NOMO-1 treated with dmso at 0.1 percent for 144 hours (cell line): ENCODE data around the gene GABBR2.

Source experiments
- DNase-seq: peaks from one replicate; lab custom pipeline; 2025; ENCODE audit not compliant: unreplicated experiment; lab: John Stamatoyannopoulos, UW

The GABBR2 gene

DNA sequence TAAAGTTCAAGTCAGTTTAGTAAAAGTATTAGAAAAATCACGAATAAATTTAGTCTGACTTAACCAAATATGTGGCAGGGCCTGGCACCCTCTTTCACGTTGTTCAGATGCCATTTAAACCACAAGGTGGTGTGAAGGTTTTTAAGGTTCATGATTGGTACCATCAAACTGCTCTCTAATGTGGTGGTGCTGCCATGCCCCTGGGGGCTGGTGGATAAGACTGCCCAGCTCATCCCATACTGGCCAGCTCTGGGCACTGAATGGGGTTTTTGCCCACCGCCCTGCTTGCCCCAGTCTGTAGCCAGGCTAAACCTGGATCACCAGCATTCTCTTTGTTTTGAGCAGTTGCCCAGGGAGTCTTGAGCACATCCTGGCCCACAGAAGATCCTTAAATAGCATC lies 159.3 kb downstream of the GABBR2 start:
- no peak for DNase-seq

- DNase-seq: no peak
Observed at GRCh38 chr9:98547606-98548005, 161.1 kb downstream of the GABBR2 start.

GRCh38 chr9:98545021-98545420 lies 163.7 kb downstream of the GABBR2 start:
- DNase-seq: no peak

GRCh38 chr9:98541684-98542230 lies 167.0 kb downstream of the GABBR2 start:
- no peak for DNase-seq

DNA sequence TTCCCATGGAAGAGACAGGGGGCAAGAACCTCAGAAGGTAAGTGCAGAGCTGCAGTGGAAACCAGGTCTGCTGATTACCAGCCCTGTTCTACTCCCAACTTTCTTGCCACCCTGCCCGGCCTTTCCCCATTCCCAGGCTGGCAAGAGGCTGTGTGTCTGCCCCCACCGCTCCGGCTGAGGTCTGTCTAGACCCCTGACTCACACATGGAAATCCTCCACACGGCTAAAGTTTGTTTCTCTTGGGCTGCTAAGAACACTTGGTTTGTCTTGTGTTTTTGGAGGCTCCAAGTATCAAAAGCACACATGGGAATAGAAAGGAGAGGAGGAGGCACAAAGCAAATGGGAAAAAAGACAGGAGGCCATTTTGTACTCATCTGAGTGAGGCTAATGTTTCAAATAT lies 168.3 kb downstream of the GABBR2 start:
- DNase-seq: no peak

- DNase-seq: no peak
Observed at GRCh38 chr9:98539954-98540353, 168.8 kb downstream of the GABBR2 start.

DNA sequence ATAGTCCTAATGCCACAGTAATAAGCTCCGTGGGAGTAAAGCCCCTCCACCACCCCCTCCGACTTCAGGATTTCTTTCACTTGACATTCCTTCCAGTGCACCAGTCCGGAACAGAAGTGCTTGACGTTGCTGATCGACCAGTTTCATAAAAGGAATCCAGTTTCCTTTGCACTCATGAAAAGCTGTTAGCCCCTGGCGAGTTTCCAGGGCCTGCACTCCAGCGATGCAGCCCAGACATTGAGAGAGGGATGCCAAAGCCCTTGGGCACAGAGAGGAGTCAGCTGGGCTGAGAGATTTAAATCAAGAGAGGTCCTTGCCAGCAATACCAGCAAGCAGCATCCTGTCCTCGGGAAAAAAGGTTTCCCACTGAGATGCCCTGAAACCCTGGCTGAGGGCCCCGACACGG lies 170.1 kb downstream of the GABBR2 start:
- DNase-seq: no peak

DNA sequence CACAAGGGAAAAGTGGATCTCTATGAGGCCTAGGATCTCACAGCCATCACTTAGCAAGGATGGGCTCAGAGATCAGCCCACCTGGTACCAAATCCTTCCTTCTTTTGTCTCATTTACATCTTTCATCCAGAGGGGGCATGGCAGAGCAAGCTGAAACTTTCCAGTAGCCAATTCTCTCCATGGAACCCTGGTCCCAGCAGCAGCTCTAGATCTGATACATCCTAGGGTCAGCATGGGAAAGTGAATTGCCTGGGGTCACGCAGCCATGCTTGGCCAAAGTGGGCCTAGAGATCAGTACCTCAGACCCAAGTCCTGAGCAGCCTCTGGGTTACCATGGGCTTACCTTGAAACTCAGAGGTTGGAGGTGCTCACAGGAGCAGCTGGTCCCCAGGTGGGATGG lies 170.5 kb downstream of the GABBR2 start:
- DNase-seq: no peak

DNA sequence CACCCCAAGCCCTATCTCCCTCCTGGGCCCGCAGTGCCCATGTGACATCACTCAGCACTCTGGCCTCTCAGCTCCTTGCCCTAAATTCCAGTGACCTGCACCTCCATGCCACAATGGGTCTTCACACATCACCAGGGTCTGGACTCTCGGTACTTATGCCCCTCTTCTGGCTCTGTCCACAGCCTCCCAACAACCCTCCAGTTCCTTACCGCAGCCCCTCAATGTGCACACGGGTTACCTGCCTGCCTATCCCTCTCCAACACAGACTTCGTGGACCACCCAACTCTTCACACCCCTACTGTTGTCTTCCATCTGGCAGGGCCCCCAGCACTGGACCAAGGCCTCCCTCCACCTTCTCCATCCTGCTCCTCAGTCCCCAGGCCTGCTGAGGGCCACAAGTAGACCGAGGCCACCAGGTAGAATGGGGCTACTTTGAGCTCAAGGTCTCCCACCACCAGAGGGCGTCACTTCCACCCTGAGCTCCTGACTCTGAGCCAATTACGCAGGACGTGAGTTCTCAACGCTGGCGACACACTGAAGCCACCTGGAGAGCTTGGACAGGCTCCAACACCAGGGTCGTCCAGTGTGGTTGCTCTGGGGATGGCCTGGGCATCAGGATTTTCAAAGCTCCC lies 172.1 kb downstream of the GABBR2 start:
- DNase-seq: peak; percentile 23

DNA sequence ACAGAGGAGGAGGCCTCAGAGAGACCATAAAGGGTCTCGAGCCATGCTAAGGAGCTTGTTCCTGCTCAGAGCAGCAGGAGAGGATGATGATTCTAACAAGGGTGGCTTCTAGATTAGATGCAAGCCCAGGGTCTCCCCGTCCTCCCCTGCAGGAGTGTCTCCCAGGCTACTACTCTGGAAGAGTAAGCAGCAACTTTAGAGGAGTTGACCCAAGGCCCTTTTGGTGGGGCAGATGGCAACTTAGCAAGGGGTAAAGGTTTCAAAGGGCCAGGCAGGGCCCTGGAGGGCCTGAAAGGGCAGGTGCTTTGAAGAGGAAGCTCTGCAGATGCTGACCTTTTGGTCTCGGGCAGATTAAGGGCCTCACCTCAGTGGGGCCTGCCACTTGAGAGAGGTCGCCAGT lies 174.9 kb downstream of the GABBR2 start:
- no peak for DNase-seq

DNA sequence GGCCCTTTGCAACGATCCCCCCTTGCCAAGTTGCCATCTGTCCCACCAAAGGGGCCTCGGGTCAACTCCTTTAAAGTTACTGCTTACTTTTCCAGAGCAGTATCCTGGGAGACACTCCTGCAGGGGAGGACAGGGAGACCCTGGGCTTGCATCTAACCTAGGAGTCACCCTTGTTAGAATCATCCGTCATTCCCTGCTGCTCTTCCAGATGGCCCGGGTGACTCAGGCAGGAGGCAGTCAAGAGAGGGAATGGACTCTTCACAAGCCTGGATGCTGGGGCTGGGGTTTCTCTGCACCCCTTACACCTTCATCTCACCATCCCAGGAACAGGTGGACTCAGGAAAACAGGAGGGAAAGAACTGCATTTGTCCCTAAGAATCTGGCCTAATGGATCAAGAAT lies 175.6 kb downstream of the GABBR2 start:
- no peak for DNase-seq

- DNase-seq: no peak
Observed at GRCh38 chr9:98532574-98532973, 176.2 kb downstream of the GABBR2 start.

DNA sequence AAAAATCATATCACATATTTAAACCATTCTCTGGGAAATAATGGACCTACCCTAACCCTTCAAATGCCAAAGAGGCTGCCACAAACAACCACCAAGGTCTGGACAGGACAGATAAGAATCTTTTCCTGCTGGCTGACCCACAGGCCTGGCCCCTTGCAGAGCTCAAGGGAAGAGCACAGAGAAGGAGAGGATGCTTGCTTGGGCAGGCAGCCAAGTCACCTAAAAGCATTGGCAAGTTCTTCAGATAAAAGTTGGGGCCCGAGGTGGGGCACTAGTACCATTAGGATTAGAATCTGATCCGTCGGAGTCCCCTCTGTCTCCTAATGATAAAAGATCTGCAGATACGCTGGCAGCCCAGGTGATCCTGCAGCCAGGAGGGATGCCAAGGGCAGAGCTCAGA lies 176.6 kb downstream of the GABBR2 start:
- DNase-seq: no peak

DNA sequence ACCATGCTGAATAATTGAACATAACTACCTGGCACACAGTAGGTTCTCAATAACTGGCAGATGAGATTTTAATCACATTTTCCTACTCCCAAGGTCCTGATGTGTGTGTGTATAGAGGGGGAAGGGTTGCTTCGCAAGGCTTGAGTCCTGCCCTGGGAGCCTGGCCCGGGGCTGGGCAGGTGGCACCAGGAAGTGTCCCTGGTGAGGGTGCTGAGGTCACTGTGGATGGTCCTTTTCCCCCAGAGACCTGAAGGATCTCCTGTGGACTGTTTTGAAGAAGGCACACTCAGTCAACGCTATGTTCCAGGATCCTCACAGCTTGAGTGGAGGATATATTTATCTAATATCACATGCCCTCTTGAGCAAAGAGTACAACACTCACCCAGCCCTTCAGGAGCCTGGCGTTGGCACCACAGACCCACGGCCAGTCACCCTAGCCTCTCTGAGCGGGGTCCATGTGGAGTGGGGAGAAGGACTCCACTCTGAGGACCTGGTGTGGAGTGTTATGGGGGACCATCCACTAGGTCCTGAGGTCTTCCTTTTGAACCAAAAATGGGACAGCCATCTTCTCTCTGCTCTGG lies 177.8 kb downstream of the GABBR2 start:
- DNase-seq: no peak

DNA sequence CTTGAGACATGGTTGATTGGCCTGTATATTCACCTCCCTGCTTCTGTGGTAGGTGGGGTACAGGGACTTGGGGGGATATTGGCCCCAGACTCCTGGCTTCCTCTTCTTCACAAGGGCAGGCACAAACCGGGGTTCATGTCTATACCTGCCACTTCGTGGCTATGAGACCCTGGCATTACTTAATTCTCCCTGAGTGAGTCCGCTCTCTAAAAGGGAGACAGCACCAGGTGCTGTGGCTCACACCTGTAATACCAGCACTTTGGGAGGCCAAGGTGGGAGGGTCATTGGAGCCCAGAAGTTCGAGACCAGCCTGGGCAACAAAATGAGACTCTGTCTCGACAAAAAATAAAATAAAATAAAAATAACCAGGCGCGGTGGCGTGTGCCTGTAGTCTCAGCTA lies 178.5 kb downstream of the GABBR2 start:
- DNase-seq: no peak

DNA sequence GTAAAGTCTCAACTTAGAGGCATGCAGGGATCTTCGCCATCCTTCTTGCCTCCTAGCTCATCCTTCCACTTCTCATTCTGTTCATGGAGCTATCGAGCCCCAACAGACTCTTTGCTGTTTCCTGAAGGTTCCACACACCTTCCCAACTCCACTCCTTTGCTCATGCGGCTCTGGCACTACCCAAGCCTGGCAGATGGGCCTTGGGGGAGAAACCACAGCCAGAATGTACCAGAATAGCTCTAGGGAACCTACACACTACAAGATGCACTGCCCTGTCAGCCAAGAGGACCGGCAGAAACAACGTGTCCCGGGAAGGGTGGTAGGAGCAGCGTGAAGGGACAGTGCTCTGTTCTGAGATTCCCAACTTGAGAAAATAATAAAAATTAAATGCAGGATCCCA lies 178.9 kb downstream of the GABBR2 start:
- DNase-seq: no peak

DNA sequence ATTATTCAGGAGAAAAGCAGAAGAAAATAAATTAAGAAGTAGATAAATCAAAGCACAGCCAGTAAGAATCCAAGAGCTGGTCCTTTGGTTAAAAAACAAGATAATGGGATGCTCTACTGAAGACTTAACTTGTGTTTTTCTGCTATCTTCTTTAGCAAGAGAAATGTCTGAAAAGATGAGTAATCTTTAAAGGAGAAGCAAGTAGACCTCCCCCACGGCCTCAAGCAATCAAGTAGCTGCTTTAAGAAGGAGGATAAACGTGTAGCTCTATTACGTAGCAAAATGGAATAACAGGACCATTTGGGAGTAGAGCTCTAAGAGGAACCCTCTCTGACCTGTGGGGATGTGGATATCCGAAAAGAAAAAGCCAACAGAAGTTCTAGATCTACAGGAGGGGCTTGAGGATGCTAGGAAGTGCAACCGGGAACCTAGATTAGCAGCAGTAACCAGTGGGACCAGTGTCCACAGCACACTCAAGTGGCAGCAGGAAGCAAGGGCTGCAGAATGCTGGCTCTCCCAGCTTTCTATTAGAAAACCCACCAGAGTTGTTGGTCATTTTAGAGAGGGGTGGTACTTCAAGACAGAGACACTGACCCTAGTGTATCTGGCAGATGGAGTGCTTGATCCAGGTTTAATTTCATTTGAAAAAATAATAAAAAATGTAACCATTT lies 185.4 kb downstream of the GABBR2 start:
- DNase-seq: no peak

GRCh38 chr9:98522487-98522886 lies 186.2 kb downstream of the GABBR2 start:
- DNase-seq: no peak

- no peak for DNase-seq
Observed at GRCh38 chr9:98521141-98521540, 187.6 kb downstream of the GABBR2 start.

GRCh38 chr9:98520221-98520960 lies 188.3 kb downstream of the GABBR2 start:
- DNase-seq: no peak

DNA sequence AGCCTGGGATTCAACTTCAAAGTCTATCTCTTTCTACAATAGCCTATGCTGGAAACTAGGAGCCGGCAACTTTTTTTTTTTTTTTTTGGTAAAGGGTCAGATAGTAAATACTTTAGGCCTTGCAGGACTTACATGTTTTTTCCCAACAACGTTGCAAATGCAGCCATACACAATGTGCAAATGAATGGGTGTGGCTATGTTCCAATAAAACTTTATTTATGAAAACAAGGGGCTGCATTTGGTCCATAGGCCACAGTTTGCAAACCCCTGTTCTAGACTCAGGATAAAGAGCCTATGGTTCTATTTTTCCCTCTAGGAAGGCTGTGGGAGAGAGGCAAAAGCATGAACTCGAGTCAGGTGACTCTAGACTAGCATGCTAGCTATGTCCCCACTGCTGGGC lies 189.1 kb downstream of the GABBR2 start:
- DNase-seq: no peak

- no peak for DNase-seq
Observed at GRCh38 chr9:98518556-98518955, 190.2 kb downstream of the GABBR2 start.
